ENCODE results near the gene FRMD3.

The FRMD3 gene

GRCh38 chr9:83503866-83504265, 34.3 kb downstream of the FRMD3 start:
- Histone ChIP-seq H3K27me3 (ENCODE audit: insufficient read depth, low read length) (no peaks in the 10 kb centered on the region), H3K4me1 (ENCODE audit: control insufficient read depth, insufficient read depth, low read length, unreplicated experiment) (peaks cover 19% of the 10 kb centered on the region), H2AFZ (ENCODE audit: low read length, unreplicated experiment) (no peak overlapping the region), H3K4me3 (ENCODE audit: low read depth, low read length) (no peak overlapping the region), H3K27ac (ENCODE audit: low read depth, low read length) (no peak overlapping the region), H3K79me2 (ENCODE audit: control insufficient read depth, insufficient read depth, low read length, unreplicated experiment) (no peaks in the 10 kb centered on the region), H3K36me3 (ENCODE audit: insufficient read depth, low read length) (no peaks in the 10 kb centered on the region)

DNA sequence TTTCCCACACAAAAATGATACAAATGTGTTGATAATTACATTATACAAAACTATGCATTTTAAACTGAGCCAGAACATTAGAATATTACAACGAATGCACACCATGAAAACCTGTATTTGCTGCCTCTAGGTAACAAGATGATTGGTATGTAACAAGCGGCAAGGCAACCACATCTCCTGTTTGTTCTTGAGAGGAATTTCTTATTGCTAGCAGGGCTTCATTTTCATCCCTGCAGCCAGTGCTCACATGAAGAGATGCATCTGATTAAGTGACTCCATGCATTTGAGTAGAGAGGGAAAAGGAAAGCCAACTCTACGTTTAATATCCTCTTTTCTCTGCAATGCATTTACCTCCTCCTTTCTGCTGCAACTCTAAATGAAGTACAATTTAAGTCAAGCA, 36.6 kb downstream of the FRMD3 start:
- Histone ChIP-seq H3K27me3 (ENCODE audit: insufficient read depth, low read length) (no peaks in the 10 kb centered on the region), H2AFZ (ENCODE audit: low read length, unreplicated experiment) (no peak overlapping the region), H3K27ac (ENCODE audit: low read depth, low read length) (no peak overlapping the region), H3K79me2 (ENCODE audit: control insufficient read depth, insufficient read depth, low read length, unreplicated experiment) (no peaks in the 10 kb centered on the region), H3K36me3 (ENCODE audit: insufficient read depth, low read length) (no peaks in the 10 kb centered on the region), H3K4me1 (ENCODE audit: control insufficient read depth, insufficient read depth, low read length, unreplicated experiment) (peaks cover 19% of the 10 kb centered on the region), H3K4me3 (ENCODE audit: low read depth, low read length) (no peak overlapping the region)

DNA sequence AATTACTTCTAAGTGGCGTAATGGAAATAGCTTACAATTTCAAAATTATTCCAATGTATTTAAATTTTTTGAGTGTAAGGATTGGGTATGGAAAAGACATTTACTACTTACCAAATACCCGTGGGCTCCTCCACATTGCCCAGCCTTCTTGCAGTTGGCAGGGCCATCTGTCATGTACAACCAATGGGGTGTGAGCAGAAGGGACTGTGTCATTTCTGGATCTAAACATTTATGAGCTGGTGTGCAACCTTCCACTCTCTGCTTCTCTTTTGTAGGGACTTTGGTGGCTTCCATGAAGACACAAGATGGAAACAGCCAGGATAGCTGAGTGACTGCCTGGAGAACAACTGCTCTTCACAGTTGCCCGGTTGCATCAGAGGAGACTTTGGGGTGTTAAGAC, 40.8 kb downstream of the FRMD3 start:
- H2AFZ ChIP-seq (ENCODE audit: low read length, unreplicated experiment), result no peak overlapping the region
- no peaks in the 10 kb centered on the region for H3K79me2 ChIP-seq (ENCODE audit: control insufficient read depth, insufficient read depth, low read length, unreplicated experiment)
- H3K27ac ChIP-seq (ENCODE audit: low read depth, low read length), result no peak overlapping the region
- H3K4me3 ChIP-seq (ENCODE audit: low read depth, low read length), result no peak overlapping the region
- H3K27me3 ChIP-seq (ENCODE audit: insufficient read depth, low read length), result no peaks in the 10 kb centered on the region
- H3K36me3 ChIP-seq (ENCODE audit: insufficient read depth, low read length), result no peaks in the 10 kb centered on the region
- peaks cover 22% of the 10 kb centered on the region for H3K4me1 ChIP-seq (ENCODE audit: control insufficient read depth, insufficient read depth, low read length, unreplicated experiment)

GRCh38 chr9:83491995-83492394, 46.2 kb downstream of the FRMD3 start:
- Histone ChIP-seq H2AFZ (ENCODE audit: low read length, unreplicated experiment) (no peak overlapping the region), H3K4me1 (ENCODE audit: control insufficient read depth, insufficient read depth, low read length, unreplicated experiment) (peaks cover 15% of the 10 kb centered on the region), H3K79me2 (ENCODE audit: control insufficient read depth, insufficient read depth, low read length, unreplicated experiment) (peaks cover 2% of the 10 kb centered on the region), H3K27ac (ENCODE audit: low read depth, low read length) (peak overlapping the region; percentile 51; the same call in 1 of the 2 replicates), H3K36me3 (ENCODE audit: insufficient read depth, low read length) (no peaks in the 10 kb centered on the region), H3K27me3 (ENCODE audit: insufficient read depth, low read length) (no peaks in the 10 kb centered on the region), H3K4me3 (ENCODE audit: low read depth, low read length) (no peak overlapping the region)

DNA sequence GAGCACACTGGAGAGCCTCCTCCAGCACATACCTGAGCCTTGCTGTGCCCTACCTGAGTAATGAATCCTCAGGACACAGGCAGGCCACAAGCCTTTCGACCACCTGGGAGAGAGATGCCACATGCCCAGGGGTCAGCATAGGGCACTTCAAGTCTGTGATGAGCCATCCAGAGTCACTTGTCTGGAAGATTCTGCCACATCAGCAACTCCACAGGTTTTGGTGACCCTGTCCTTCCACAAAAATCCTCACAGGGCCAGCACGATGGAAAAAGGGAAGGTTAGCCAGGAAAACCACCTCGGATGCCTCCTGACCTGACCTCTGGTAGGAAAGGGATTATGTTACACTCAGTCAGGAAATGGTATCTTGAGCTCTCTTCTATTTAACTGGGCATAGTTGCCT, 46.8 kb downstream of the FRMD3 start:
- peaks cover 15% of the 10 kb centered on the region for H3K4me1 ChIP-seq (ENCODE audit: control insufficient read depth, insufficient read depth, low read length, unreplicated experiment)
- no peak overlapping the region for H3K4me3 ChIP-seq (ENCODE audit: low read depth, low read length)
- H2AFZ ChIP-seq (ENCODE audit: low read length, unreplicated experiment), result no peak overlapping the region
- no peaks in the 10 kb centered on the region for H3K27me3 ChIP-seq (ENCODE audit: insufficient read depth, low read length)
- H3K36me3 ChIP-seq (ENCODE audit: insufficient read depth, low read length), result no peaks in the 10 kb centered on the region
- H3K27ac ChIP-seq (ENCODE audit: low read depth, low read length), result peak overlapping the region; percentile 51; the same call in 1 of the 2 replicates
- peaks cover 2% of the 10 kb centered on the region for H3K79me2 ChIP-seq (ENCODE audit: control insufficient read depth, insufficient read depth, low read length, unreplicated experiment)

DNA sequence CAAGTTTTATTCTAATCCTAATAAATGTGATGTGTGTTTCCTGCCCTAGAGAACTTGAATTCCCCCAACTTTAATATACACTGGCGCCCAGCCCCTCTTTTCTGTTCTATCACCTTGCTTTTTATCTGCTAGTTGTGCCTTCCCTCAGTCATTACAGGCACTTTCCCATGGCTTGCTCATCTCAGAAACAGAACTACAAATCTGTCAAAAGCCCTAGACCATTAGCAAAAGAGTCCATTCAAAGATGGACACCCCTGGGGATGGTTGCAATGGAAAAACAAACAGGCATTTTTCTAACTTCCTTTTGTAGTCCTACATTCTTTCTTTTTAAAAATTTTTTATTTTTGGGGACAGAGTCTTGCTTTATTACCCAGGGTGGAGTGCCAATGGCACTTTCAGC, 48.2 kb downstream of the FRMD3 start:
- H3K27me3 ChIP-seq (ENCODE audit: insufficient read depth, low read length), result no peaks in the 10 kb centered on the region
- no peaks in the 10 kb centered on the region for H3K36me3 ChIP-seq (ENCODE audit: insufficient read depth, low read length)
- H3K4me1 ChIP-seq (ENCODE audit: control insufficient read depth, insufficient read depth, low read length, unreplicated experiment), result peaks cover 15% of the 10 kb centered on the region
- peaks cover 2% of the 10 kb centered on the region for H3K79me2 ChIP-seq (ENCODE audit: control insufficient read depth, insufficient read depth, low read length, unreplicated experiment)
- no peak overlapping the region for H3K27ac ChIP-seq (ENCODE audit: low read depth, low read length)
- no peak overlapping the region for H3K4me3 ChIP-seq (ENCODE audit: low read depth, low read length)
- H2AFZ ChIP-seq (ENCODE audit: low read length, unreplicated experiment), result no peak overlapping the region

GRCh38 chr9:83484990-83485389, 53.2 kb downstream of the FRMD3 start:
- Histone ChIP-seq H3K36me3 (ENCODE audit: insufficient read depth, low read length) (peaks cover 1% of the 10 kb centered on the region; the same call in 1 of the 2 replicates), H3K4me1 (ENCODE audit: control insufficient read depth, insufficient read depth, low read length, unreplicated experiment) (no peaks in the 10 kb centered on the region), H3K4me3 (ENCODE audit: low read depth, low read length) (no peak overlapping the region), H3K27me3 (ENCODE audit: insufficient read depth, low read length) (no peaks in the 10 kb centered on the region), H3K27ac (ENCODE audit: low read depth, low read length) (no peak overlapping the region), H2AFZ (ENCODE audit: low read length, unreplicated experiment) (no peak overlapping the region), H3K79me2 (ENCODE audit: control insufficient read depth, insufficient read depth, low read length, unreplicated experiment) (peaks cover 2% of the 10 kb centered on the region)

- Histone ChIP-seq H3K4me3 (ENCODE audit: low read depth, low read length) (no peak overlapping the region), H3K4me1 (ENCODE audit: control insufficient read depth, insufficient read depth, low read length, unreplicated experiment) (no peaks in the 10 kb centered on the region), H3K79me2 (ENCODE audit: control insufficient read depth, insufficient read depth, low read length, unreplicated experiment) (peaks cover 2% of the 10 kb centered on the region), H3K27me3 (ENCODE audit: insufficient read depth, low read length) (no peaks in the 10 kb centered on the region), H3K27ac (ENCODE audit: low read depth, low read length) (no peak overlapping the region), H3K36me3 (ENCODE audit: insufficient read depth, low read length) (peaks cover 3% of the 10 kb centered on the region; the same call in 1 of the 2 replicates), H2AFZ (ENCODE audit: low read length, unreplicated experiment) (no peak overlapping the region)
Observed at GRCh38 chr9:83483223-83483622, 55.0 kb downstream of the FRMD3 start.

DNA sequence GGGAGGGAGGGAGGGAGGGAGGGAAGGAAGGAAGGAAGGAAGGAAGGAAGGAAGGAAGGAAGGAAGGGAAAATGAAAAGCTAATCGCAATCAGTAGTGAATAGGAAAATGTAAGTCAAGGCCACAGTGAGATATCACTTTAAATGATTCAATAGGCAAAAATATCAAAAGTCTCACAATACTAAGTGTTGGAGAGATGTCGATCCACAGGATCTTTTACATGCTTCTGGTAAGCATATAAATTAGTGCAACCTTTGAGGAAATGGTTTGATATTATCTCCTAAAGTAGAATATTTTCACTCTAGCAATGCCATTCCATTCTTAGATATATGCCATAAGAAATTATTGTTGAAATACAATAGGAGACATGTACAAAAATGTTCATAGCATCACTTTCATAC, 58.4 kb downstream of the FRMD3 start:
- H3K27me3 ChIP-seq (ENCODE audit: insufficient read depth, low read length), result no peaks in the 10 kb centered on the region
- H3K36me3 ChIP-seq (ENCODE audit: insufficient read depth, low read length), result peaks cover 3% of the 10 kb centered on the region; the same call in 1 of the 2 replicates
- H3K4me1 ChIP-seq (ENCODE audit: control insufficient read depth, insufficient read depth, low read length, unreplicated experiment), result peaks cover under 1% of the 10 kb centered on the region
- no peak overlapping the region for H3K4me3 ChIP-seq (ENCODE audit: low read depth, low read length)
- H3K79me2 ChIP-seq (ENCODE audit: control insufficient read depth, insufficient read depth, low read length, unreplicated experiment), result no peaks in the 10 kb centered on the region
- no peak overlapping the region for H3K27ac ChIP-seq (ENCODE audit: low read depth, low read length)
- H2AFZ ChIP-seq (ENCODE audit: low read length, unreplicated experiment), result no peak overlapping the region

- Histone ChIP-seq H3K36me3 (ENCODE audit: insufficient read depth, low read length) (peaks cover 3% of the 10 kb centered on the region; the same call in 1 of the 2 replicates), H3K27ac (ENCODE audit: low read depth, low read length) (no peak overlapping the region), H3K4me1 (ENCODE audit: control insufficient read depth, insufficient read depth, low read length, unreplicated experiment) (peaks cover 18% of the 10 kb centered on the region), H3K79me2 (ENCODE audit: control insufficient read depth, insufficient read depth, low read length, unreplicated experiment) (no peaks in the 10 kb centered on the region), H2AFZ (ENCODE audit: low read length, unreplicated experiment) (no peak overlapping the region), H3K4me3 (ENCODE audit: low read depth, low read length) (no peak overlapping the region), H3K27me3 (ENCODE audit: insufficient read depth, low read length) (no peaks in the 10 kb centered on the region)
Observed at GRCh38 chr9:83477571-83477970, 60.6 kb downstream of the FRMD3 start.

DNA sequence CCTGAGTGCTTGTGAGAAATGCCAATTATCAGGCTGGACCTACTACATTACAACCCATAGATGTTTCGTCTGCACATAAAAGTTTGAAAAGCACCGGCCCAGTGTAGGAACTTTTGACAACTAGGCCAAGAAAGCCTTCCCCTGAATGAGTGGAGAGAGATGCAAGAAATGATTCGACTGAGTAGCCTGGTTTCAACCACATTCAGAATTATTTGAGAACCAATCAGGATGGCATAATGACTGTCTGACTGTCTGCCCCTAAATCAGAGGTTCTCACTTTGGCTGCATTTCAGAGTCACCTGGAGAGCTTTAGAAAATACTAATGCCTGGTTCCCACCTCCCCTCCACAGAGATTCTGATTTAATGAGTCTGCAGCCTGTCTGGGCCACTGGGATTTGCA, 61.1 kb downstream of the FRMD3 start:
- Histone ChIP-seq H3K27me3 (ENCODE audit: insufficient read depth, low read length) (no peaks in the 10 kb centered on the region), H3K79me2 (ENCODE audit: control insufficient read depth, insufficient read depth, low read length, unreplicated experiment) (no peaks in the 10 kb centered on the region), H3K4me1 (ENCODE audit: control insufficient read depth, insufficient read depth, low read length, unreplicated experiment) (peaks cover 23% of the 10 kb centered on the region), H3K36me3 (ENCODE audit: insufficient read depth, low read length) (peaks cover 3% of the 10 kb centered on the region; the same call in 1 of the 2 replicates), H3K4me3 (ENCODE audit: low read depth, low read length) (no peak overlapping the region), H2AFZ (ENCODE audit: low read length, unreplicated experiment) (no peak overlapping the region), H3K27ac (ENCODE audit: low read depth, low read length) (no peak overlapping the region)

Data from ACC112 (cell line).